ENCODE data around the gene MILR1. TPM values are rescaled to one million over a fixed set of nuclear protein-coding genes. Genes with fewer than 3 reads are reported as not detected.
A peak's percentile ranks its signal among the peaks of the same experiment; 100 is the strongest.
"Not testable (repeated sequence)": the region's sequence is repeated elsewhere in the genome, so short reads cannot be mapped to it uniquely, and the experiment has no call there.

Gene MILR1
- total RNA-seq, 1 donor from 2014 or later = 0.28 TPM

GRCh38 chr17:64418506-64419339 is 30.2 kb upstream of the MILR1 start:
- Mint-ChIP-seq H3K36me3 (ENCODE audit: low read depth) (no peaks in the 10 kb centered on the region), H3K9me3 (no peaks in the 10 kb centered on the region), H3K27ac (no peak overlapping the region), H3K4me3 (no peak overlapping the region), H3K4me1 (peaks cover 3% of the 10 kb centered on the region), H3K27me3 (peaks cover 8% of the 10 kb centered on the region)
- DNase-seq = peak; percentile 77
- intact Hi-C loops (cut with micrococcal nuclease) = loop anchor here (1.0 kb wide), 1 partner anchor 97 kb away; no protein-coding TSS in a partner anchor

- Mint-ChIP-seq H3K36me3 (ENCODE audit: low read depth) (no peaks in the 10 kb centered on the region), H3K27me3 (peaks cover 8% of the 10 kb centered on the region), H3K4me1 (peaks cover 3% of the 10 kb centered on the region), H3K4me3 (no peak overlapping the region), H3K27ac (no peak overlapping the region), H3K9me3 (no peaks in the 10 kb centered on the region)
- peak; percentile 85 for DNase-seq
- intact Hi-C loops (cut with micrococcal nuclease) = loop anchor here (1.0 to 5.0 kb wide), 5 partner anchors 71 to 242 kb away; partner anchors contain the start of gene SMURF2
Observed at GRCh38 chr17:64420143-64420670, 28.7 kb upstream of the MILR1 start.

GRCh38 chr17:64422121-64422520 is 26.8 kb upstream of the MILR1 start:
- not testable (repeated sequence) for H3K9me3 Mint-ChIP-seq; H3K4me1 Mint-ChIP-seq; H3K4me3 Mint-ChIP-seq; H3K36me3 Mint-ChIP-seq (ENCODE audit: low read depth); DNase-seq; H3K27ac Mint-ChIP-seq
- peaks cover 12% of the 10 kb centered on the region for H3K27me3 Mint-ChIP-seq
- intact Hi-C loops (cut with micrococcal nuclease) = loop anchor here (5.0 kb wide), 1 partner anchor 240 kb away; the partner anchor contains the start of gene SMURF2

- H3K27me3 Mint-ChIP-seq = peaks cover 17% of the 10 kb centered on the region
- no peaks in the 10 kb centered on the region for H3K36me3 Mint-ChIP-seq (ENCODE audit: low read depth)
- no peak overlapping the region for H3K27ac Mint-ChIP-seq
- intact Hi-C loops (cut with micrococcal nuclease) = loop anchor here (5.0 kb wide), 1 partner anchor 238 kb away; the partner anchor contains the start of gene SMURF2
- H3K4me3 Mint-ChIP-seq = no peak overlapping the region
- peaks cover under 1% of the 10 kb centered on the region for H3K4me1 Mint-ChIP-seq
- DNase-seq = no peak
- no peaks in the 10 kb centered on the region for H3K9me3 Mint-ChIP-seq
Observed at GRCh38 chr17:64423881-64424280, 25.0 kb upstream of the MILR1 start.

- no peak overlapping the region for H3K27ac Mint-ChIP-seq
- intact Hi-C loops (cut with micrococcal nuclease) = loop anchor here (5.0 kb wide), 1 partner anchor 238 kb away; the partner anchor contains the start of gene SMURF2
- H3K4me3 Mint-ChIP-seq = no peak overlapping the region
- H3K9me3 Mint-ChIP-seq = no peaks in the 10 kb centered on the region
- H3K4me1 Mint-ChIP-seq = no peaks in the 10 kb centered on the region
- DNase-seq = no peak
- H3K36me3 Mint-ChIP-seq (ENCODE audit: low read depth) = no peaks in the 10 kb centered on the region
- peaks cover 17% of the 10 kb centered on the region for H3K27me3 Mint-ChIP-seq
Observed at GRCh38 chr17:64424324-64424849, 24.5 kb upstream of the MILR1 start.

GRCh38 chr17:64425191-64425590 is 23.7 kb upstream of the MILR1 start:
- H3K27me3 Mint-ChIP-seq = peaks cover 20% of the 10 kb centered on the region
- H3K4me3 Mint-ChIP-seq = no peak overlapping the region
- H3K4me1 Mint-ChIP-seq = no peaks in the 10 kb centered on the region
- H3K9me3 Mint-ChIP-seq = no peaks in the 10 kb centered on the region
- DNase-seq = no peak
- no peak overlapping the region for H3K27ac Mint-ChIP-seq
- H3K36me3 Mint-ChIP-seq (ENCODE audit: low read depth) = no peaks in the 10 kb centered on the region
- intact Hi-C loops (cut with micrococcal nuclease) = no loop called here

GRCh38 chr17:64426596-64426995 is 22.3 kb upstream of the MILR1 start:
- no peak for DNase-seq
- Mint-ChIP-seq H3K9me3 (no peaks in the 10 kb centered on the region), H3K36me3 (ENCODE audit: low read depth) (no peaks in the 10 kb centered on the region), H3K27ac (no peak overlapping the region), H3K4me3 (no peak overlapping the region), H3K27me3 (peaks cover 23% of the 10 kb centered on the region), H3K4me1 (no peaks in the 10 kb centered on the region)
- intact Hi-C loops (cut with micrococcal nuclease) = no loop called here

GRCh38 chr17:64428406-64428805 is 20.5 kb upstream of the MILR1 start:
- intact Hi-C loops (cut with micrococcal nuclease) = no loop called here
- no peak overlapping the region for H3K4me3 Mint-ChIP-seq
- no peak for DNase-seq
- no peaks in the 10 kb centered on the region for H3K9me3 Mint-ChIP-seq
- no peak overlapping the region for H3K27ac Mint-ChIP-seq
- H3K36me3 Mint-ChIP-seq (ENCODE audit: low read depth) = no peaks in the 10 kb centered on the region
- H3K27me3 Mint-ChIP-seq = peaks cover 25% of the 10 kb centered on the region
- H3K4me1 Mint-ChIP-seq = no peaks in the 10 kb centered on the region

- H3K27ac Mint-ChIP-seq; H3K9me3 Mint-ChIP-seq; intact Hi-C loops (cut with micrococcal nuclease); H3K4me1 Mint-ChIP-seq; DNase-seq; H3K36me3 Mint-ChIP-seq (ENCODE audit: low read depth); H3K4me3 Mint-ChIP-seq: not testable (repeated sequence)
- peaks cover 27% of the 10 kb centered on the region for H3K27me3 Mint-ChIP-seq
Observed at GRCh38 chr17:64430036-64430435, 18.9 kb upstream of the MILR1 start.

GRCh38 chr17:64431534-64431933 is 17.4 kb upstream of the MILR1 start:
- no peaks in the 10 kb centered on the region for H3K4me1 Mint-ChIP-seq
- peaks cover 21% of the 10 kb centered on the region for H3K27me3 Mint-ChIP-seq
- no peak overlapping the region for H3K4me3 Mint-ChIP-seq
- intact Hi-C loops (cut with micrococcal nuclease) = no loop called here
- H3K9me3 Mint-ChIP-seq = peaks cover 4% of the 10 kb centered on the region
- H3K36me3 Mint-ChIP-seq (ENCODE audit: low read depth) = peaks cover 1% of the 10 kb centered on the region
- H3K27ac Mint-ChIP-seq = no peak overlapping the region
- DNase-seq = no peak

GRCh38 chr17:64437944-64438525 is 10.9 kb upstream of the MILR1 start:
- intact Hi-C loops (cut with micrococcal nuclease) = no loop called here
- no peak overlapping the region for H3K4me3 Mint-ChIP-seq
- H3K27ac Mint-ChIP-seq = no peak overlapping the region
- H3K9me3 Mint-ChIP-seq = peaks cover 27% of the 10 kb centered on the region
- H3K36me3 Mint-ChIP-seq (ENCODE audit: low read depth) = peaks cover 19% of the 10 kb centered on the region
- no peak for DNase-seq
- H3K4me1 Mint-ChIP-seq = peaks cover 16% of the 10 kb centered on the region
- H3K27me3 Mint-ChIP-seq = peaks cover 1% of the 10 kb centered on the region

GRCh38 chr17:64439521-64439920 is 9.4 kb upstream of the MILR1 start:
- Mint-ChIP-seq H3K9me3 (peaks cover 23% of the 10 kb centered on the region), H3K36me3 (ENCODE audit: low read depth) (peaks cover 18% of the 10 kb centered on the region), H3K4me1 (peaks cover 25% of the 10 kb centered on the region)
- DNase-seq; H3K27me3 Mint-ChIP-seq; H3K4me3 Mint-ChIP-seq; intact Hi-C loops (cut with micrococcal nuclease); H3K27ac Mint-ChIP-seq: not testable (repeated sequence)

GRCh38 chr17:64439956-64440355 is 9.0 kb upstream of the MILR1 start:
- H3K36me3 Mint-ChIP-seq (ENCODE audit: low read depth) = peaks cover 18% of the 10 kb centered on the region
- peaks cover 23% of the 10 kb centered on the region for H3K9me3 Mint-ChIP-seq
- no peaks in the 10 kb centered on the region for H3K27me3 Mint-ChIP-seq

More at GRCh38 chr17:64439956-64440355, 9.0 kb upstream of the MILR1 start:
- no peak for DNase-seq
- intact Hi-C loops (cut with micrococcal nuclease) = no loop called here
- Mint-ChIP-seq H3K4me3 (no peak overlapping the region), H3K27ac (no peak overlapping the region), H3K4me1 (peaks cover 25% of the 10 kb centered on the region)

All from activated CD4-positive, alpha-beta T cell treated with anti-CD3 and anti-CD28 coated beads, Interleukin-2, amount 10 ng/mL, durations not matched to agents 24 days and 14 days (primary cell).